Liver (tissue), 9 donors: ENCODE results near the gene NOTO. TPM values are rescaled to one million over a fixed set of nuclear protein-coding genes. Genes with fewer than 3 reads are reported as not detected.

Experiments
- DNase-seq: peaks from one replicate; pipeline ENCODE4 v3.0.0-alpha.2; 2017; ENCODE audit warnings: low spot score
- H3K27ac ChIP-seq, 2 donors: one replicate each; pipeline ENCODE4 v1.7.0; 2013; ENCODE audit warnings: inconsistent platforms in 2 of 2, low read length in 2 of 2, control low read depth in 1 of 2, low read depth in 1 of 2, mild to moderate bottlenecking in 1 of 2
- H3K27me3 ChIP-seq, 4 donors: one replicate each; pipeline versions ENCODE4 v1.6.1 to v1.7.0; 2013; ENCODE audit warnings: low read length in 3 of 4, inconsistent platforms in 1 of 4, mild to moderate bottlenecking in 1 of 4, moderate library complexity in 1 of 4; ENCODE audit not compliant: control insufficient read depth in 4 of 4, insufficient read depth in 4 of 4
- H3K36me3 ChIP-seq, 4 donors: one replicate each; pipeline versions ENCODE4 v1.6.1 to v1.7.0; 2013; ENCODE audit warnings: low read length in 3 of 4, mild to moderate bottlenecking in 3 of 4, low read depth in 1 of 4, moderate library complexity in 1 of 4; ENCODE audit not compliant: control insufficient read depth in 4 of 4, insufficient read depth in 3 of 4
- H3K4me1 ChIP-seq, 4 donors: one replicate each; pipeline versions ENCODE4 v1.6.1 to v1.7.0; 2013; ENCODE audit warnings: low read length in 3 of 4, mild to moderate bottlenecking in 3 of 4, moderate library complexity in 1 of 4; ENCODE audit not compliant: control insufficient read depth in 4 of 4, insufficient read depth in 4 of 4
- H3K4me3 ChIP-seq, 3 donors: one replicate each; pipeline versions ENCODE4 v1.6.1 to v1.7.0; 2013; ENCODE audit warnings: low read length in 3 of 3, control low read depth in 1 of 3, low read depth in 1 of 3, mild to moderate bottlenecking in 1 of 3
- H3K9ac ChIP-seq, 2 donors: one replicate each; pipeline ENCODE4 v1.7.0; 2013; ENCODE audit warnings: low read length in 2 of 2, mild to moderate bottlenecking in 2 of 2, moderate library complexity in 2 of 2, control low read depth in 1 of 2, low read depth in 1 of 2
- H3K9me3 ChIP-seq, 4 donors: one replicate each; pipeline versions ENCODE4 v1.6.1 to v1.7.0; 2013; ENCODE audit warnings: low read length in 3 of 4; ENCODE audit not compliant: control insufficient read depth in 4 of 4
- CTCF ChIP-seq: fragments of 150-350 bp; IDR thresholded peaks from 2 replicates; pipeline ENCODE4 v1.5.1; 2017; ENCODE audit warnings: improper control_type of control experiment, low read depth, low read length; ENCODE audit not compliant: missing input control
- EGR1 ChIP-seq, 2 donors: IDR thresholded peaks; 2 replicates each; pipeline ENCODE4 v1.6.1; 2016 to 2018; ENCODE audit warnings: antibody characterized with exemption in 2 of 2, low read depth in 2 of 2
- FOXA1 ChIP-seq: IDR thresholded peaks from 2 replicates; pipeline ENCODE4 v1.6.1; 2016; ENCODE audit warnings: antibody characterized with exemption
- FOXA2 ChIP-seq: IDR thresholded peaks from 2 replicates; pipeline ENCODE4 v1.6.1; 2016; ENCODE audit warnings: antibody characterized with exemption
- HNF4A ChIP-seq, 2 donors: conservative IDR thresholded peaks; 2 replicates each; pipeline ENCODE4 v1.6.1; 2016; ENCODE audit warnings: antibody characterized with exemption in 2 of 2, mild to moderate bottlenecking in 2 of 2
- HNF4G ChIP-seq: IDR thresholded peaks from 2 replicates; pipeline ENCODE4 v1.6.1; 2016; ENCODE audit warnings: antibody characterized with exemption
- JUND ChIP-seq, 2 donors: IDR thresholded peaks; 2 replicates each; pipeline ENCODE4 v1.6.1; 2016; ENCODE audit warnings: antibody characterized with exemption in 2 of 2
- MAX ChIP-seq: IDR thresholded peaks from 2 replicates; pipeline ENCODE4 v1.6.1; 2016; ENCODE audit warnings: antibody characterized with exemption
- NR2F2 ChIP-seq: IDR thresholded peaks from 2 replicates; pipeline ENCODE4 v1.6.1; 2016; ENCODE audit warnings: antibody characterized with exemption
- RAD21 ChIP-seq, 2 donors: IDR thresholded peaks; 2 replicates each; pipeline ENCODE4 v1.6.1; 2016; ENCODE audit warnings: antibody characterized with exemption in 2 of 2, mild to moderate bottlenecking in 2 of 2
- RXRA ChIP-seq, 2 donors: IDR thresholded peaks; 2 replicates each; pipeline ENCODE4 v1.6.1; 2017 to 2018; ENCODE audit warnings: antibody characterized with exemption in 2 of 2, mild to moderate bottlenecking in 1 of 2
- SP1 ChIP-seq: IDR thresholded peaks from 2 replicates; pipeline ENCODE4 v1.6.1; 2018; ENCODE audit warnings: antibody characterized with exemption, mild to moderate bottlenecking
- TAF1 ChIP-seq: conservative IDR thresholded peaks from 2 replicates; pipeline ENCODE4 v1.6.1; 2016; ENCODE audit warnings: antibody characterized with exemption, mild to moderate bottlenecking
- WGBS: extraction: QIAGEN DNeasy Blood & Tissue Kit; methylation state at CpG from one replicate; pipeline ENCODE4 v1.1.7; 2013; 5-methylcytosine and 5-hydroxymethylcytosine counted together
- polyA plus RNA-seq, 2 donors: library from polyadenylated mRNA; stranded (reverse) in 1 of 2; unstranded in 1 of 2; fragments of 200-250 nt in 1 of 2; fragments of >200 nt in 1 of 2; fragmentation: Nextera tagmentation in 1 of 2; extraction: Ambion mirVana in 1 of 2; gene quantifications; one replicate each; pipeline versions ENCODE4 v1.2.1 to v1.2.3, GENCODE V29; 2013 to 2015
- total RNA-seq, 2 donors: library from RNA; depleted of rRNA; stranded (reverse); fragments of >200 nt; gene quantifications; one replicate each; pipeline ENCODE4 v1.2.3, GENCODE V29; 2014
- TF ChIP-seq, protein P1 (sequence below): IDR thresholded peaks from 2 replicates; pipeline ENCODE4 v1.6.1; 2016; ENCODE audit warnings: antibody characterized with exemption
- TF ChIP-seq, protein P2 (sequence below): IDR thresholded peaks from 2 replicates; pipeline ENCODE4 v1.6.1; 2016; ENCODE audit warnings: antibody characterized with exemption, mild to moderate bottlenecking
- TF ChIP-seq, protein P3 (sequence below): IDR thresholded peaks from 2 replicates; pipeline ENCODE4 v1.6.1; 2016; ENCODE audit warnings: antibody characterized with exemption
- donor health status: healthy.
- donor health status: healthy.
- donor health status: healthy.
- donor health status: healthy.
- donor health status: healthy.

Gene NOTO
- total and polyA plus RNA-seq, 4 donors, result not detected

- Histone ChIP-seq H3K9ac (no peak overlapping the region), H3K27ac (no peak overlapping the region), H3K4me3 (no peak overlapping the region), H3K36me3 (no peaks in the 10 kb centered on the region), H3K9me3 (no peaks in the 10 kb centered on the region), H3K4me1 (peaks cover 4 to 23% (median 12%) of the 10 kb centered on the region in 4 donors), H3K27me3 (no peaks in the 10 kb centered on the region)
- no peak for DNase-seq
- 91% methylated on average over 6 of the region's 6 CpGs for WGBS
- TF ChIP-seq, protein P1, sequence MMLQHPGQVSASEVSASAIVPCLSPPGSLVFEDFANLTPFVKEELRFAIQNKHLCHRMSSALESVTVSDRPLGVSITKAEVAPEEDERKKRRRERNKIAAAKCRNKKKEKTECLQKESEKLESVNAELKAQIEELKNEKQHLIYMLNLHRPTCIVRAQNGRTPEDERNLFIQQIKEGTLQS, result no peak
- TF ChIP-seq, protein P2, sequence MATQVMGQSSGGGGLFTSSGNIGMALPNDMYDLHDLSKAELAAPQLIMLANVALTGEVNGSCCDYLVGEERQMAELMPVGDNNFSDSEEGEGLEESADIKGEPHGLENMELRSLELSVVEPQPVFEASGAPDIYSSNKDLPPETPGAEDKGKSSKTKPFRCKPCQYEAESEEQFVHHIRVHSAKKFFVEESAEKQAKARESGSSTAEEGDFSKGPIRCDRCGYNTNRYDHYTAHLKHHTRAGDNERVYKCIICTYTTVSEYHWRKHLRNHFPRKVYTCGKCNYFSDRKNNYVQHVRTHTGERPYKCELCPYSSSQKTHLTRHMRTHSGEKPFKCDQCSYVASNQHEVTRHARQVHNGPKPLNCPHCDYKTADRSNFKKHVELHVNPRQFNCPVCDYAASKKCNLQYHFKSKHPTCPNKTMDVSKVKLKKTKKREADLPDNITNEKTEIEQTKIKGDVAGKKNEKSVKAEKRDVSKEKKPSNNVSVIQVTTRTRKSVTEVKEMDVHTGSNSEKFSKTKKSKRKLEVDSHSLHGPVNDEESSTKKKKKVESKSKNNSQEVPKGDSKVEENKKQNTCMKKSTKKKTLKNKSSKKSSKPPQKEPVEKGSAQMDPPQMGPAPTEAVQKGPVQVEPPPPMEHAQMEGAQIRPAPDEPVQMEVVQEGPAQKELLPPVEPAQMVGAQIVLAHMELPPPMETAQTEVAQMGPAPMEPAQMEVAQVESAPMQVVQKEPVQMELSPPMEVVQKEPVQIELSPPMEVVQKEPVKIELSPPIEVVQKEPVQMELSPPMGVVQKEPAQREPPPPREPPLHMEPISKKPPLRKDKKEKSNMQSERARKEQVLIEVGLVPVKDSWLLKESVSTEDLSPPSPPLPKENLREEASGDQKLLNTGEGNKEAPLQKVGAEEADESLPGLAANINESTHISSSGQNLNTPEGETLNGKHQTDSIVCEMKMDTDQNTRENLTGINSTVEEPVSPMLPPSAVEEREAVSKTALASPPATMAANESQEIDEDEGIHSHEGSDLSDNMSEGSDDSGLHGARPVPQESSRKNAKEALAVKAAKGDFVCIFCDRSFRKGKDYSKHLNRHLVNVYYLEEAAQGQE, result no peak
- no peak for TF ChIP-seq FOXA2
- TF ChIP-seq NR2F2, result no peak
- TF ChIP-seq MAX, result no peak
- TF ChIP-seq, protein P3, sequence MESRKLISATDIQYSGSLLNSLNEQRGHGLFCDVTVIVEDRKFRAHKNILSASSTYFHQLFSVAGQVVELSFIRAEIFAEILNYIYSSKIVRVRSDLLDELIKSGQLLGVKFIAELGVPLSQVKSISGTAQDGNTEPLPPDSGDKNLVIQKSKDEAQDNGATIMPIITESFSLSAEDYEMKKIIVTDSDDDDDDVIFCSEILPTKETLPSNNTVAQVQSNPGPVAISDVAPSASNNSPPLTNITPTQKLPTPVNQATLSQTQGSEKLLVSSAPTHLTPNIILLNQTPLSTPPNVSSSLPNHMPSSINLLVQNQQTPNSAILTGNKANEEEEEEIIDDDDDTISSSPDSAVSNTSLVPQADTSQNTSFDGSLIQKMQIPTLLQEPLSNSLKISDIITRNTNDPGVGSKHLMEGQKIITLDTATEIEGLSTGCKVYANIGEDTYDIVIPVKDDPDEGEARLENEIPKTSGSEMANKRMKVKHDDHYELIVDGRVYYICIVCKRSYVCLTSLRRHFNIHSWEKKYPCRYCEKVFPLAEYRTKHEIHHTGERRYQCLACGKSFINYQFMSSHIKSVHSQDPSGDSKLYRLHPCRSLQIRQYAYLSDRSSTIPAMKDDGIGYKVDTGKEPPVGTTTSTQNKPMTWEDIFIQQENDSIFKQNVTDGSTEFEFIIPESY, result no peak
- TF ChIP-seq HNF4G, result no peak
- TF ChIP-seq HNF4A (conservative IDR thresholded peaks at IDR 0.05), result no peak
- no peak for TF ChIP-seq FOXA1
- TF ChIP-seq RAD21 (IDR thresholded peaks at IDR 0.05), result no peak
- TF ChIP-seq SP1, result no peak
- no peak for TF ChIP-seq RXRA (IDR thresholded peaks at IDR 0.05)
- no peak for TF ChIP-seq TAF1
- TF ChIP-seq JUND (IDR thresholded peaks at IDR 0.05), result no peak
Measured at GRCh38 chr2:73210696-73211095, 8.3 kb downstream of the NOTO start.

GRCh38 chr2:73212098-73212447 is 9.7 kb downstream of the NOTO start:
- Histone ChIP-seq H3K27ac (no peak overlapping the region), H3K9ac (no peak overlapping the region), H3K9me3 (no peaks in the 10 kb centered on the region), H3K4me1 (peaks cover 4 to 23% (median 12%) of the 10 kb centered on the region in 4 donors), H3K4me3 (no peak overlapping the region), H3K27me3 (no peaks in the 10 kb centered on the region), H3K36me3 (no peaks in the 10 kb centered on the region)
- DNase-seq, result no peak
- 74% methylated on average over 7 of the region's 7 CpGs for WGBS
- TF ChIP-seq CTCF, result no peak
- TF ChIP-seq TAF1, result no peak
- no peak for TF ChIP-seq EGR1 (IDR thresholded peaks at IDR 0.05; ENCODE audit: low read depth in 2 of 2)
- no peak for TF ChIP-seq NR2F2
- no peak for TF ChIP-seq FOXA2
- TF ChIP-seq, protein P2, result no peak
- TF ChIP-seq, protein P1, result no peak
- TF ChIP-seq HNF4G, result no peak
- TF ChIP-seq JUND (IDR thresholded peaks at IDR 0.05), result no peak
